Bronchial epithelial cell (primary cell): ENCODE data around the gene TENM3. TPM values are rescaled to one million over a fixed set of nuclear protein-coding genes. Genes with fewer than 3 reads are reported as not detected.

Experiments
- DNase-seq: peaks from one replicate; pipeline ENCODE4 v3.0.0-alpha.2; 2010; ENCODE audit warnings: low read depth
- FAIRE-seq: peaks from 2 replicates; lab custom pipeline; 2011; peaks lifted over from hg19 to GRCh38; lab: Jason Lieb, UNC
- H3K27me3 ChIP-seq: 2 replicates; pipeline ENCODE4 v1.5.1; 2011; ENCODE audit warnings: low read length; ENCODE audit not compliant: control insufficient read depth, insufficient read depth
- H3K36me3 ChIP-seq: 2 replicates; pipeline ENCODE4 v1.5.1; 2011; ENCODE audit warnings: low read length; ENCODE audit not compliant: control insufficient read depth, insufficient read depth
- H3K4me3 ChIP-seq: 2 replicates; pipeline ENCODE4 v1.5.1; 2011; ENCODE audit warnings: mild to moderate bottlenecking, low read depth, low read length, control low read depth
- CTCF ChIP-seq: IDR thresholded peaks from 2 replicates; pipeline ENCODE4 v1.5.1; 2011; ENCODE audit warnings: mild to moderate bottlenecking, moderate library complexity, low read length, control low read depth, inconsistent platforms; ENCODE audit not compliant: insufficient read depth, severe bottlenecking
- total RNA-seq: library from RNA; depleted of rRNA; stranded (reverse); fragments of >200 nt; gene quantifications from 2 replicates; pipeline ENCODE4 v1.2.1, GENCODE V29; 2014

The TENM3 gene
- total RNA-seq, 1 donor from 2014 or later = 1.3 TPM

GRCh38 chr4:182251116-182251515 is 7.9 kb downstream of the TENM3 start:
- DNase-seq (no peak), FAIRE-seq (no peak)
- H3K4me3 ChIP-seq = no peak overlapping the region
- no peak for TF ChIP-seq CTCF
- no peaks in the 10 kb centered on the region for H3K27me3 ChIP-seq
- H3K36me3 ChIP-seq = no peaks in the 10 kb centered on the region

- no peak for DNase-seq
Observed at GRCh38 chr4:182252220-182252619, 9.0 kb downstream of the TENM3 start.

GRCh38 chr4:182254026-182254780 is 11.0 kb downstream of the TENM3 start:
- H3K27me3 ChIP-seq = no peaks in the 10 kb centered on the region
- TF ChIP-seq CTCF = no peak
- FAIRE-seq = no peak
- H3K4me3 ChIP-seq = no peak overlapping the region
- DNase-seq = no peak
- H3K36me3 ChIP-seq = no peaks in the 10 kb centered on the region

More at GRCh38 chr4:182252220-182252619, 9.0 kb downstream of the TENM3 start:
- H3K36me3 ChIP-seq = no peaks in the 10 kb centered on the region
- FAIRE-seq = no peak
- no peak overlapping the region for H3K4me3 ChIP-seq
- H3K27me3 ChIP-seq = no peaks in the 10 kb centered on the region
- TF ChIP-seq CTCF = no peak

DNA sequence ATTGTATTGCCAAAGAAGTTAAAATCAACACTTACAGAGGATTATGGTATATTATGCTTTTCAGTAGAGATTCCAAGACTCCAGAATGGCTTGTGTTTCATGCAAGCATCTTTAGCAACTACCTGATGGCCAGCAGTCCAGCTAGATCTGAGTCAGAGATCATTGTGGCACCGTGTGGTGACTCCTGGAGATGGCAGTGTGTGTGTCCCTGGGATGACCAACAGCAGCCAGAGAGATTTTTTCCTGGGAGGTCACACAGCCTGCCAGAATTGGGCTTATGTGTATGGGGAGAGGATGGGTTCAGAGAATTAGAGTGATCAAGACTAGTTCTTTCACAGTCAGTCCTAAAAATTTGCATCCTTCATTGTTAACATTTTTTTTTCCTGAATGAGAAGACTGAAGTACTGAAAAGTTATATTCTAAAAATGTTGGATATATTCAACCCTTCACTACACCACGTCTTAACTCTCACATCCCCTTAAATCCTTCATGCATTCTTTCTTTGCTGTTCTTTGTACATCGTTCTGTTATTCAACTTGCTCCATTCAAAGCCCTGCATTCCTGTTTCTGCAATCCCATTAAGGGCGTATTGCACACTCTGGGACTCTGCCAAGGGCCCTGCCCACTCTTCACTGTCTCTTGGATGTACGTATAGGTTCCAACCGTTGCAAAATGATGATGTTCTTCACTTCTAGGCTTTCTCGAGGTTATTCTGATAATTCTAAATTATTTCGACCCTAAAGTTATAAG is 12.4 kb downstream of the TENM3 start:
- TF ChIP-seq CTCF = no peak
- H3K4me3 ChIP-seq = no peak overlapping the region
- no peaks in the 10 kb centered on the region for H3K27me3 ChIP-seq
- H3K36me3 ChIP-seq = no peaks in the 10 kb centered on the region
- FAIRE-seq (no peak), DNase-seq (no peak)

DNA sequence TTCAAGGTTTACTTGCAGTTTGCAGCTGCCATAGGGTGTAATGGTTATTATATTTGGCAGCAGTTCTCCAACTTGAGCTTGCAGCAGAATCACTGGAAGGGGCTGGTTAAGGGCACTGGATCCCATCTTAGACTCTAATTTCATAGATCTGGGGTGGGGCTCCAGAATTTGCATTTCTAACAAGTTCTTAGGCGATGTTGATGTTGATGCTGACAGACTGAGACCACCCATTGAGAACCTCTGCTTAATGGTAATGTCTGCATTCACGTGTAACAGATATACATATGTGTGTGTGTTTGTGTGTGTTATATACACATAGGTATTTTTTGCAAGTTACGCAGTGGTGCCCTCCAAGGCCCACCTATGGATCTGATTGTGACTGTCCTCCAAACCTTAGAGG is 13.8 kb downstream of the TENM3 start:
- Histone ChIP-seq H3K36me3 (no peaks in the 10 kb centered on the region), H3K4me3 (no peak overlapping the region), H3K27me3 (no peaks in the 10 kb centered on the region)
- DNase-seq = no peak
- no peak for TF ChIP-seq CTCF
- no peak for FAIRE-seq
